Measurements from ENCODE around the gene TUBGCP2. TPM values are rescaled to one million over a fixed set of nuclear protein-coding genes. Genes with fewer than 3 reads are reported as not detected.

The TUBGCP2 gene
- total and polyA plus RNA-seq, 2 of the 13 experiments (the other 11 are each of a cell fraction or from before 2014, with no cell fraction given) = 21.3 to 34.5 TPM

DNA sequence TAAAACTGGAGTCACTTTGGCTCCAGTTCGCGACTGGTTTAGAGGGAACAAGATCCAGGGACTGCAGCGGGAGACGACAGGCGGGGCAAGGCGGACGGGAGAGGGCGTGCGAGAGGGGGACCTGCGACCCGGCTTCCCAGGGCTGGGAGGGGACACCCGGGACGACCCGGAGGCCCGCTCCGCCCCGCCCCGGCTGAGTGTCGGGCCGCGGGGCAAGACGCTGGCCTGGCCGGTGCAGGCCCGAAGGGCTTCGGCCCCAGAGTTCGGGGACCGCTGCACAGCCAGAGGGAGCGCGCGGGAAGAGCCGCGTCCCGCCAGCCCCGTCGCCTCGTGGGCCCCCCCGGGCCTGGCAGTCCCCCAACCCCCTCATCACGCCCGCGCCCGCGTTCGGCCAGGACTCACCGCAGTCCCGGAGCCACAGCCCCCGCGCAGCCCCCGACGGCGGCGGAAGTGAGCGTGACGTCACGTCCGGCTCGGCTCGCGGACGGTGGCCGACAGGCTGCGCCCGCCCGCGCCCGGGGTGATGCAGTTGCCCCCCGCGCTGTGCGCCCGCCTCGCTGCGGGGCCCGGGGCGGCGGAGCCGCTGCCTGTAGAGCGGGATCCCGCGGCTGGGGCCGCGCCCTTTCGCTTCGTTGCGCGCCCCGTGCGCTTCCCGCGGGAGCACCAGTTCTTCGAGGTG lies at the start of gene TUBGCP2, which contains the start of gene ZNF511 (continued):
- TF ChIP-seq, protein P1, sequence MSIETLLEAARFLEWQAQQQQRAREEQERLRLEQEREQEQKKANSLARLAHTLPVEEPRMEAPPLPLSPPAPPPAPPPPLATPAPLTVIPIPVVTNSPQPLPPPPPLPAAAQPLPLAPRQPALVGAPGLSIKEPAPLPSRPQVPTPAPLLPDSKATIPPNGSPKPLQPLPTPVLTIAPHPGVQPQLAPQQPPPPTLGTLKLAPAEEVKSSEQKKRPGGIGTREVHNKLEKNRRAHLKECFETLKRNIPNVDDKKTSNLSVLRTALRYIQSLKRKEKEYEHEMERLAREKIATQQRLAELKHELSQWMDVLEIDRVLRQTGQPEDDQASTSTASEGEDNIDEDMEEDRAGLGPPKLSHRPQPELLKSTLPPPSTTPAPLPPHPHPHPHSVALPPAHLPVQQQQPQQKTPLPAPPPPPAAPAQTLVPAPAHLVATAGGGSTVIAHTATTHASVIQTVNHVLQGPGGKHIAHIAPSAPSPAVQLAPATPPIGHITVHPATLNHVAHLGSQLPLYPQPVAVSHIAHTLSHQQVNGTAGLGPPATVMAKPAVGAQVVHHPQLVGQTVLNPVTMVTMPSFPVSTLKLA (IDR thresholded peaks at IDR 0.05) = no peak
- TF ChIP-seq PHF21A (CRISPR knock-in tag; IDR thresholded peaks at IDR 0.05) = no peak
- no peak for TF ChIP-seq HIC2 (CRISPR knock-in tag; IDR thresholded peaks at IDR 0.05; ENCODE audit: low read depth)
- no peak for TF ChIP-seq NRL (CRISPR knock-in tag; IDR thresholded peaks at IDR 0.05; ENCODE audit: borderline replicate concordance)
- no peak for TF ChIP-seq ZNF367 (CRISPR knock-in tag; IDR thresholded peaks at IDR 0.05; ENCODE audit: borderline replicate concordance)
- no peak for TF ChIP-seq ADNP (CRISPR knock-in tag; IDR thresholded peaks at IDR 0.05)
- no peak for TF ChIP-seq ZNF136 (CRISPR knock-in tag; IDR thresholded peaks at IDR 0.05; ENCODE audit: low read depth)
- peak; percentile 86 for TF ChIP-seq THAP11 (CRISPR knock-in tag; IDR thresholded peaks at IDR 0.05)
- no peak for TF ChIP-seq SP140L (CRISPR knock-in tag; IDR thresholded peaks at IDR 0.05; ENCODE audit: borderline replicate concordance)
- TF ChIP-seq ZSCAN30 (CRISPR knock-in tag; IDR thresholded peaks at IDR 0.05) = no peak
- no peak for TF ChIP-seq SIN3B (IDR thresholded peaks at IDR 0.05; ENCODE audit: low read length)
- TF ChIP-seq PCBP1 (IDR thresholded peaks at IDR 0.05; ENCODE audit: borderline replicate concordance, low read depth, low read length) = no peak
- no peak for TF ChIP-seq ZBTB4 (CRISPR knock-in tag; IDR thresholded peaks at IDR 0.05; ENCODE audit: borderline replicate concordance)
- TF ChIP-seq, protein P2, sequence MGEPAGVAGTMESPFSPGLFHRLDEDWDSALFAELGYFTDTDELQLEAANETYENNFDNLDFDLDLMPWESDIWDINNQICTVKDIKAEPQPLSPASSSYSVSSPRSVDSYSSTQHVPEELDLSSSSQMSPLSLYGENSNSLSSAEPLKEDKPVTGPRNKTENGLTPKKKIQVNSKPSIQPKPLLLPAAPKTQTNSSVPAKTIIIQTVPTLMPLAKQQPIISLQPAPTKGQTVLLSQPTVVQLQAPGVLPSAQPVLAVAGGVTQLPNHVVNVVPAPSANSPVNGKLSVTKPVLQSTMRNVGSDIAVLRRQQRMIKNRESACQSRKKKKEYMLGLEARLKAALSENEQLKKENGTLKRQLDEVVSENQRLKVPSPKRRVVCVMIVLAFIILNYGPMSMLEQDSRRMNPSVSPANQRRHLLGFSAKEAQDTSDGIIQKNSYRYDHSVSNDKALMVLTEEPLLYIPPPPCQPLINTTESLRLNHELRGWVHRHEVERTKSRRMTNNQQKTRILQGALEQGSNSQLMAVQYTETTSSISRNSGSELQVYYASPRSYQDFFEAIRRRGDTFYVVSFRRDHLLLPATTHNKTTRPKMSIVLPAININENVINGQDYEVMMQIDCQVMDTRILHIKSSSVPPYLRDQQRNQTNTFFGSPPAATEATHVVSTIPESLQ (CRISPR knock-in tag; conservative IDR thresholded peaks at IDR 0.05) = no peak
- no peak for TF ChIP-seq ZNF264 (CRISPR knock-in tag; IDR thresholded peaks at IDR 0.05)
- TF ChIP-seq ZNF34 (CRISPR knock-in tag; IDR thresholded peaks at IDR 0.05; ENCODE audit: borderline replicate concordance) = 0 out of 2 replicates have a peak, but pooled peaks have one; percentile 25
- peak; percentile 71 for TF ChIP-seq IKZF4 (CRISPR knock-in tag; IDR thresholded peaks at IDR 0.05; ENCODE audit: borderline replicate concordance, low read depth, not compliant biosample characterization)
- TF ChIP-seq ZNF770 (CRISPR knock-in tag; IDR thresholded peaks at IDR 0.05) = no peak
